SK-N-SH (cell line): ENCODE data around the gene PISD. TPM values are rescaled to one million over a fixed set of nuclear protein-coding genes. Genes with fewer than 3 reads are reported as not detected.

Source experiments
- CTCF ChIA-PET: fragments of 300-600, 350-600 bp; formaldehyde crosslinking; extraction: SDS; loops from one replicate; lab custom pipeline; 2021; lab: Yijun Ruan, JAX
- POLR2A ChIA-PET: fragments of 350-600 bp; sonication (Branson Sonifier 250); formaldehyde crosslinking; extraction: SDS; loops from one replicate; lab custom pipeline; 2020; ENCODE audit warnings: antibody characterized with exemption, inconsistent platforms; lab: Yijun Ruan, JAX
- DNase-seq: peaks from one replicate; pipeline ENCODE4 v3.0.0; 2012
- H2AFZ ChIP-seq: fragments of 200-600 bp; sonication (generic); 2 replicates; pipeline ENCODE4 v1.8.1; 2016; ENCODE audit warnings: antibody characterized with exemption, mild to moderate bottlenecking, low read depth
- H3F3A ChIP-seq: fragments of 200-600 bp; sonication (generic); replicated peaks from 2 replicates; pipeline ENCODE3; 2016; ENCODE audit warnings: antibody characterized with exemption, mild to moderate bottlenecking; ENCODE audit not compliant: insufficient read depth
- H3K27ac ChIP-seq, 2 experiments: fragments of 200-500 bp in 1 of 2; fragments of 200-600 bp in 1 of 2; sonication (Bioruptor generic) in 1 of 2; sonication (generic), shearing (Covaris generic) in 1 of 2; 2 replicates each; pipeline versions ENCODE4 v1.5.1 to v1.6.1; 2014 to 2016; ENCODE audit warnings: low read depth in 2 of 2, inconsistent platforms in 1 of 2, low read length in 1 of 2, mild to moderate bottlenecking in 1 of 2, mixed read lengths in 1 of 2
- H3K27me3 ChIP-seq: fragments of 200-600 bp; sonication (generic), shearing (Covaris generic); 2 replicates; pipeline ENCODE4 v1.6.1; 2016; ENCODE audit warnings: mixed run types; ENCODE audit not compliant: insufficient read depth
- H3K36me3 ChIP-seq, 2 experiments: fragments of 200-500 bp in 1 of 2; fragments of 200-600 bp in 1 of 2; sonication (Bioruptor generic) in 1 of 2; sonication (generic) in 1 of 2; replicated peaks in 1 of 2; 2 replicates each; pipeline versions ENCODE3 to v1.5.1; 2014 to 2016; ENCODE audit warnings: low read length in 1 of 2, mild to moderate bottlenecking in 1 of 2; ENCODE audit not compliant: insufficient read depth in 2 of 2, control insufficient read depth in 1 of 2
- H3K4me1 ChIP-seq, 2 experiments: fragments of 200-500 bp in 1 of 2; fragments of 200-600 bp in 1 of 2; sonication (Bioruptor generic) in 1 of 2; sonication (generic), shearing (Covaris generic) in 1 of 2; 2 replicates each; pipeline versions ENCODE4 v1.5.1 to v1.6.1; 2014 to 2016; ENCODE audit warnings: low read depth in 1 of 2, low read length in 1 of 2, mixed run types in 1 of 2; ENCODE audit not compliant: insufficient read depth in 2 of 2, control insufficient read depth in 1 of 2
- H3K4me2 ChIP-seq: fragments of 200-600 bp; sonication (generic), shearing (Covaris generic); 2 replicates; pipeline ENCODE4 v1.6.1; 2017; ENCODE audit warnings: mixed run types
- H3K4me3 ChIP-seq, 2 experiments: fragments of 200-500 bp in 1 of 2; fragments of 200-600 bp in 1 of 2; sonication (Bioruptor generic) in 1 of 2; sonication (generic), shearing (Covaris generic) in 1 of 2; 2 replicates each; pipeline versions ENCODE4 v1.5.1 to v1.8.1; 2014 to 2016; ENCODE audit warnings: low read depth in 2 of 2, inconsistent platforms in 1 of 2, low read length in 1 of 2, mild to moderate bottlenecking in 1 of 2, mixed read lengths in 1 of 2, moderate library complexity in 1 of 2
- H3K79me2 ChIP-seq: fragments of 200-600 bp; sonication (generic); 2 replicates; pipeline ENCODE4 v1.8.1; 2017; ENCODE audit warnings: mild to moderate bottlenecking; ENCODE audit not compliant: insufficient read depth
- H3K9ac ChIP-seq: fragments of 200-600 bp; sonication (generic); 2 replicates; pipeline ENCODE4 v1.6.1; 2017; ENCODE audit warnings: mixed run types
- H3K9me2 ChIP-seq: fragments of 200-600 bp; sonication (generic); 2 replicates; pipeline ENCODE4 v1.6.1; 2017; ENCODE audit warnings: mixed run types
- H3K9me3 ChIP-seq: fragments of 200-600 bp; sonication (generic); 2 replicates; pipeline ENCODE4 v1.6.1; 2017; ENCODE audit warnings: mixed run types, mild to moderate bottlenecking, moderate library complexity
- H4K20me1 ChIP-seq: fragments of 200-600 bp; sonication (generic); 2 replicates; pipeline ENCODE4 v1.6.1; 2017; ENCODE audit warnings: mild to moderate bottlenecking, mixed run types; ENCODE audit not compliant: insufficient read depth
- CHD2 ChIP-seq: fragments of 150-350 bp; IDR thresholded peaks from 2 replicates; pipeline ENCODE4 v1.6.1; 2018; ENCODE audit warnings: low read length; ENCODE audit not compliant: partially characterized antibody
- ELF1 ChIP-seq: IDR thresholded peaks from 2 replicates; pipeline ENCODE4 v1.4.0; 2012
- EZH2phosphoT487 ChIP-seq: fragments of 200-600 bp; sonication (generic); IDR thresholded peaks from 2 replicates; pipeline ENCODE4 v1.6.1; 2017; ENCODE audit warnings: low read depth, mixed run types, mild to moderate bottlenecking, antibody characterized with exemption, moderate library complexity, borderline replicate concordance
- FOSL2 ChIP-seq: IDR thresholded peaks from 2 replicates; pipeline ENCODE4 v1.4.0; 2012; ENCODE audit warnings: low read depth, mild to moderate bottlenecking, moderate library complexity, borderline replicate concordance
- FOXM1 ChIP-seq: IDR thresholded peaks from 2 replicates; pipeline ENCODE4 v1.4.0; 2012; ENCODE audit warnings: low read depth, mild to moderate bottlenecking
- GABPA ChIP-seq: IDR thresholded peaks from 2 replicates; pipeline ENCODE4 v1.4.0; 2012; ENCODE audit warnings: low read depth, mild to moderate bottlenecking
- GATA2 ChIP-seq: sonication (generic); formaldehyde crosslinking; IDR thresholded peaks from 2 replicates; pipeline ENCODE4 v1.5.0; 2020; ENCODE audit warnings: mild to moderate bottlenecking, missing genetic modification reagents
- JUND ChIP-seq: IDR thresholded peaks from 2 replicates; pipeline ENCODE4 v1.4.0; 2012
- MEF2A ChIP-seq: IDR thresholded peaks from 2 replicates; pipeline ENCODE4 v1.4.0; 2012; ENCODE audit warnings: low read depth, borderline replicate concordance
- MXI1 ChIP-seq: IDR thresholded peaks from 2 replicates; pipeline ENCODE4 v1.6.1; 2012; ENCODE audit warnings: mild to moderate bottlenecking, low read depth, low read length, improper control_type of control experiment
- NFIC ChIP-seq: IDR thresholded peaks from 2 replicates; pipeline ENCODE4 v1.4.0; 2012; ENCODE audit warnings: borderline replicate concordance
- NRF1 ChIP-seq: IDR thresholded peaks from 2 replicates; pipeline ENCODE4 v1.6.1; 2012; ENCODE audit warnings: low read depth, mild to moderate bottlenecking, low read length
- POLR2AphosphoS5 ChIP-seq: IDR thresholded peaks from 2 replicates; pipeline ENCODE4 v1.6.1; 2012; ENCODE audit warnings: low read depth, low read length
- RAD21 ChIP-seq: IDR thresholded peaks from 2 replicates; pipeline ENCODE4 v1.6.1; 2012; ENCODE audit warnings: mild to moderate bottlenecking, low read length
- RXRA ChIP-seq: IDR thresholded peaks from 2 replicates; pipeline ENCODE4 v1.4.0; 2012; ENCODE audit warnings: low read depth, mild to moderate bottlenecking, borderline replicate concordance
- SIN3A ChIP-seq: IDR thresholded peaks from 2 replicates; pipeline ENCODE4 v1.6.1; 2012; ENCODE audit warnings: low read depth, mild to moderate bottlenecking, low read length, moderate library complexity, borderline replicate concordance
- SMC3 ChIP-seq: IDR thresholded peaks from 2 replicates; pipeline ENCODE4 v1.6.1; 2012; ENCODE audit warnings: low read depth, low read length, improper control_type of control experiment
- TAF1 ChIP-seq: IDR thresholded peaks from 2 replicates; pipeline ENCODE4 v1.6.1; 2012; ENCODE audit warnings: low read depth, mild to moderate bottlenecking, low read length, moderate library complexity, borderline replicate concordance
- YY1 ChIP-seq: IDR thresholded peaks from 2 replicates; pipeline ENCODE4 v1.4.0; 2012; ENCODE audit warnings: low read depth, mild to moderate bottlenecking
- WGBS: methylation state at CpG from one replicate; pipeline ENCODE4 v1.1.6; 2017; ENCODE audit warnings: low lambda C conversion rate; 5-methylcytosine and 5-hydroxymethylcytosine counted together
- polyA plus RNA-seq, 3 experiments: library from polyadenylated mRNA; depleted of rRNA; stranded (reverse); fragments of >200 nt; gene quantifications; 2 replicates each; pipeline ENCODE4 v1.2.3, GENCODE V29; 2012
- TF ChIP-seq, protein P1 (sequence below): IDR thresholded peaks from 2 replicates; pipeline ENCODE4 v1.4.0; 2012; ENCODE audit warnings: low read depth, borderline replicate concordance
- TF ChIP-seq, protein P2 (sequence below): IDR thresholded peaks from 2 replicates; pipeline ENCODE4 v1.4.0; 2012; ENCODE audit warnings: low read depth
- TF ChIP-seq, protein P3 (sequence below): IDR thresholded peaks from 2 replicates; pipeline ENCODE4; 2012
- TF ChIP-seq, protein P4 (sequence below): fragments of 200-600 bp; sonication (generic); IDR thresholded peaks from 2 replicates; pipeline ENCODE4 v1.6.1; 2017; ENCODE audit warnings: antibody characterized with exemption, mild to moderate bottlenecking, moderate library complexity

PISD gene
- polyA plus RNA-seq, 1 of the 3 experiments (the other 2 are of a cell fraction) = 34.9 TPM

DNA sequence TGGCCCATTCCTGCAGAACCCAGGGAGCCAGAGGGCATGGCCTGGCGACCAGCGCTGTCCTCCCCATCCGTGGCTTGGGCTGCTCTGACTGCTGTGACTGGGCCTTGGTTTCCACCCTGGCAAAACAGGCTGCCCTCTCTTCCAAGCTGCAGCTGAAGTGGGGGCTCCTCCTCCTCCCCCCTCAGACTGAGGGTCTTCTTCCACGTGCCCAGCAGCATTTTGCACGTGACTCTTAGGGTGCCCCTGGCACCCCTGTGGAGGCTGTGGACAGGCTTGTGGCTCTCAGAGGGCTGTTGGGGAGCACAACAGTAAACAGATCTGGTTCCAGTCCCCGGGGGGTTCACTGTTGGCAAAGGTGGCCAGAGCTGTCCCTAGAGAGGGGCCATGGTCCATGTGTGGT is 51.4 kb downstream of the PISD start:
- Histone ChIP-seq H3K79me2 (no peaks in the 10 kb centered on the region), H3K27me3 (no peaks in the 10 kb centered on the region), H3K36me3 (peaks cover 0 to 10% of the 10 kb centered on the region in 2 experiments), H3K4me1 (peaks cover 0 to 21% of the 10 kb centered on the region in 2 experiments; a peak in 1 of 4 replicates), H4K20me1 (no peaks in the 10 kb centered on the region), H3K4me2 (no peak overlapping the region), H3K4me3 (no peak overlapping the region), H3F3A (no peaks in the 10 kb centered on the region), H3K27ac (peak overlapping the region in 1 of 2 experiments; percentile 75; a peak in 2 of 4 replicates), H3K9me2 (no peaks in the 10 kb centered on the region), H2AFZ (no peak overlapping the region), H3K9ac (no peak overlapping the region), H3K9me3 (no peaks in the 10 kb centered on the region)
- 94% methylated on average over 4 of the region's 6 CpGs for WGBS
- no peak for DNase-seq
- CTCF ChIA-PET = interaction anchor here (1.3 to 1.7 kb wide), 2 partner anchors 14 to 20 kb away, joined by 4 to 7 read pairs; no protein-coding TSS in a partner anchor
- POLR2A ChIA-PET = no interaction called here
- TF ChIP-seq, protein P1, sequence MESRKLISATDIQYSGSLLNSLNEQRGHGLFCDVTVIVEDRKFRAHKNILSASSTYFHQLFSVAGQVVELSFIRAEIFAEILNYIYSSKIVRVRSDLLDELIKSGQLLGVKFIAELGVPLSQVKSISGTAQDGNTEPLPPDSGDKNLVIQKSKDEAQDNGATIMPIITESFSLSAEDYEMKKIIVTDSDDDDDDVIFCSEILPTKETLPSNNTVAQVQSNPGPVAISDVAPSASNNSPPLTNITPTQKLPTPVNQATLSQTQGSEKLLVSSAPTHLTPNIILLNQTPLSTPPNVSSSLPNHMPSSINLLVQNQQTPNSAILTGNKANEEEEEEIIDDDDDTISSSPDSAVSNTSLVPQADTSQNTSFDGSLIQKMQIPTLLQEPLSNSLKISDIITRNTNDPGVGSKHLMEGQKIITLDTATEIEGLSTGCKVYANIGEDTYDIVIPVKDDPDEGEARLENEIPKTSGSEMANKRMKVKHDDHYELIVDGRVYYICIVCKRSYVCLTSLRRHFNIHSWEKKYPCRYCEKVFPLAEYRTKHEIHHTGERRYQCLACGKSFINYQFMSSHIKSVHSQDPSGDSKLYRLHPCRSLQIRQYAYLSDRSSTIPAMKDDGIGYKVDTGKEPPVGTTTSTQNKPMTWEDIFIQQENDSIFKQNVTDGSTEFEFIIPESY = no peak
- TF ChIP-seq NFIC (no peak), GABPA (no peak), RAD21 (no peak), SMC3 (no peak), POLR2AphosphoS5 (no peak), YY1 (no peak), ELF1 (no peak), MXI1 (no peak), FOXM1 (no peak), FOSL2 (no peak)
- TF ChIP-seq, protein P2, sequence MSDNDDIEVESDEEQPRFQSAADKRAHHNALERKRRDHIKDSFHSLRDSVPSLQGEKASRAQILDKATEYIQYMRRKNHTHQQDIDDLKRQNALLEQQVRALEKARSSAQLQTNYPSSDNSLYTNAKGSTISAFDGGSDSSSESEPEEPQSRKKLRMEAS = no peak
- TF ChIP-seq, protein P3, sequence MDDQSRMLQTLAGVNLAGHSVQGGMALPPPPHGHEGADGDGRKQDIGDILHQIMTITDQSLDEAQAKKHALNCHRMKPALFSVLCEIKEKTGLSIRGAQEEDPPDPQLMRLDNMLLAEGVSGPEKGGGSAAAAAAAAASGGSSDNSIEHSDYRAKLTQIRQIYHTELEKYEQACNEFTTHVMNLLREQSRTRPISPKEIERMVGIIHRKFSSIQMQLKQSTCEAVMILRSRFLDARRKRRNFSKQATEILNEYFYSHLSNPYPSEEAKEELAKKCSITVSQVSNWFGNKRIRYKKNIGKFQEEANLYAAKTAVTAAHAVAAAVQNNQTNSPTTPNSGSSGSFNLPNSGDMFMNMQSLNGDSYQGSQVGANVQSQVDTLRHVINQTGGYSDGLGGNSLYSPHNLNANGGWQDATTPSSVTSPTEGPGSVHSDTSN = no peak
- TF ChIP-seq, protein P4, sequence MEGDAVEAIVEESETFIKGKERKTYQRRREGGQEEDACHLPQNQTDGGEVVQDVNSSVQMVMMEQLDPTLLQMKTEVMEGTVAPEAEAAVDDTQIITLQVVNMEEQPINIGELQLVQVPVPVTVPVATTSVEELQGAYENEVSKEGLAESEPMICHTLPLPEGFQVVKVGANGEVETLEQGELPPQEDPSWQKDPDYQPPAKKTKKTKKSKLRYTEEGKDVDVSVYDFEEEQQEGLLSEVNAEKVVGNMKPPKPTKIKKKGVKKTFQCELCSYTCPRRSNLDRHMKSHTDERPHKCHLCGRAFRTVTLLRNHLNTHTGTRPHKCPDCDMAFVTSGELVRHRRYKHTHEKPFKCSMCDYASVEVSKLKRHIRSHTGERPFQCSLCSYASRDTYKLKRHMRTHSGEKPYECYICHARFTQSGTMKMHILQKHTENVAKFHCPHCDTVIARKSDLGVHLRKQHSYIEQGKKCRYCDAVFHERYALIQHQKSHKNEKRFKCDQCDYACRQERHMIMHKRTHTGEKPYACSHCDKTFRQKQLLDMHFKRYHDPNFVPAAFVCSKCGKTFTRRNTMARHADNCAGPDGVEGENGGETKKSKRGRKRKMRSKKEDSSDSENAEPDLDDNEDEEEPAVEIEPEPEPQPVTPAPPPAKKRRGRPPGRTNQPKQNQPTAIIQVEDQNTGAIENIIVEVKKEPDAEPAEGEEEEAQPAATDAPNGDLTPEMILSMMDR = no peak

DNA sequence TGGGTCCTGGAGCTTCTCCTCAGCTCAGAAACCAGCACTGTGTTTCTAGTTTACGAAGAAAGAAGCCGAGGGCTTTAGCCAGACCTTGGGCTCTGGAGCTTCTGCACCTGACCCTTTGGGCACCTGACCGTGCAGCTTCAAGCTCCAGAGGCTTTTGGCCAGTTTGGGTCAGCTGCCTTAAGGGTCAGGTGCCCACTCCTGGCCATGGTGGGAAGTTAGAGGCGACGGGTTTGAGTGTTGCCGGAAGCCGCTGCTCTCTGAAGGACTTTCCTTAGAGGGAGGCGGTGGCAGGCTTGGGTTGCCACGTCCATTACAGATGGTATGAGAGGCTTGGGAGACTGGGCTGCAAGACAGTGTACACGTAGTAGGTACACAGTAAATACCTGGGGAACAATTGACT is 52.3 kb downstream of the PISD start:
- no peak for DNase-seq
- ChIA-PET POLR2A (no interaction called here), CTCF (interaction anchor here (1.2 to 2.0 kb wide), 2 partner anchors 24 to 48 kb away, joined by 4 to 7 read pairs; no protein-coding TSS in a partner anchor)
- H3K79me2 ChIP-seq = no peaks in the 10 kb centered on the region
- H3F3A ChIP-seq = no peaks in the 10 kb centered on the region
- 95% methylated on average over 10 of the region's 10 CpGs for WGBS
- H3K9me2 ChIP-seq = no peaks in the 10 kb centered on the region
- H3K36me3 ChIP-seq = peaks cover 0 to 10% of the 10 kb centered on the region in 2 experiments
- no peak overlapping the region for H3K27ac ChIP-seq
- no peaks in the 10 kb centered on the region for H3K27me3 ChIP-seq
- H3K4me3 ChIP-seq = no peak overlapping the region
- H3K9ac ChIP-seq = no peak overlapping the region
- no peak overlapping the region for H3K4me2 ChIP-seq
- H3K9me3 ChIP-seq = no peaks in the 10 kb centered on the region
- no peaks in the 10 kb centered on the region for H4K20me1 ChIP-seq
- H2AFZ ChIP-seq = no peak overlapping the region
- peaks cover 0 to 21% of the 10 kb centered on the region in 2 experiments; a peak in 1 of 4 replicates for H3K4me1 ChIP-seq
- TF ChIP-seq SMC3 = no peak
- no peak for TF ChIP-seq FOSL2
- no peak for TF ChIP-seq NRF1
- TF ChIP-seq CHD2 = no peak
- TF ChIP-seq RAD21 = no peak
- no peak for TF ChIP-seq EZH2phosphoT487
- no peak for TF ChIP-seq FOXM1
- TF ChIP-seq NFIC = no peak
- TF ChIP-seq TAF1 = no peak
- TF ChIP-seq GATA2 = no peak
- TF ChIP-seq RXRA = no peak
- TF ChIP-seq JUND = no peak
- TF ChIP-seq SIN3A = no peak
- no peak for TF ChIP-seq MEF2A
- TF ChIP-seq, protein P1 = no peak
